Stimulated activated CD4-positive, alpha-beta T cell treated with anti-CD3 and anti-CD28 coated beads, TNF-alpha, amount 100 ng/mL, for 4 hours (primary cell): ENCODE measurements around the gene ADAMTS2.

ENCODE experiments used
- DNase-seq, 3 experiments: peaks; one replicate each; pipeline ENCODE4 v3.0.0-alpha.2; 2020; ENCODE audit warnings: low read depth in 3 of 3

ADAMTS2 gene

DNA sequence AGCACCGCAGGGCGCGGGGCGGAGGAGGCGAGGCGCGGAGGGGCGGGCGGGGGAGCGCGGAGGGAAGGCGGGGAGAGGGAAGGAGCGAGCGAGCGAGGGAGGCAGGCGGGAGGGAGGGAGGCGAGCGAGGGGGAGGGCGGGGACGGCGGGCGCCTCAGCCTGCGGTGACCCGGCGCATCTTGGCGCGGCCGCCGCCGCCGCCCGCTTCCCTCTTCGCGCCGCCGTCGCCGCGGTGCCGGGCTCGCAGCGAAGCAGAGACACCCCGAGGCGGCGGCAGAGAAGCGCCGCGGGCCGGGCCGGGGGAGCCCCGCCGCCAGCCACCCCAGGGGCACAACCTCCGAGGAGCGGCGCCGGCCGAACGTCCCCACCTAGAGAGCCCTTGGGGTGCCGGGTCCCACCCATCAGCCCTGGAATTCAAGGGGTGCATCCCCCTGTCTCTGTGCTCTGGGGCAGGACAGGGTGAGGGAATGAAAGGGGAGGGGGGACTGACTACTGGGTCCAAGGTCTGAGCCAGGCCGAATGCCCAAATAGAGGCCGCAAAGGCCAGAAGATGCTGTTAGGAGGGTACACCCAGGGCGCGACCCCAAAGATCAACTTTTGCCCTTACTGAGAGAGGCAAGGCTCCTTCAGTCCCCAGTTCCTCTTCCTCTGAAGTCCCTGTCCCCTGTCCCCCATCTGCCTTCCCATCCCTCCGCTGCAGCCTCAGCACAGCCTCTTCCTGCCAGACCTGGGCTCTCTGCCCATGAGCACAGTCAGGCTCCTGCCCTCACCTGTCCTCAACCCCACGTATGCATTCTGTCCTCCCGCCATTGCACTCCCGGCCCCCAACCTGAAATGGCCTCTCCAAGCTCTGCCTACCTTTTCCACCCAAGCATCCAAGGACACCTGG is at the start of gene ADAMTS2:
ADAMTS2 (minus strand) TSS at position 29 of the 889 bp plus-strand sequence. CDS start 133 bp downstream, outside the sequence.
- no peak for DNase-seq

DNA sequence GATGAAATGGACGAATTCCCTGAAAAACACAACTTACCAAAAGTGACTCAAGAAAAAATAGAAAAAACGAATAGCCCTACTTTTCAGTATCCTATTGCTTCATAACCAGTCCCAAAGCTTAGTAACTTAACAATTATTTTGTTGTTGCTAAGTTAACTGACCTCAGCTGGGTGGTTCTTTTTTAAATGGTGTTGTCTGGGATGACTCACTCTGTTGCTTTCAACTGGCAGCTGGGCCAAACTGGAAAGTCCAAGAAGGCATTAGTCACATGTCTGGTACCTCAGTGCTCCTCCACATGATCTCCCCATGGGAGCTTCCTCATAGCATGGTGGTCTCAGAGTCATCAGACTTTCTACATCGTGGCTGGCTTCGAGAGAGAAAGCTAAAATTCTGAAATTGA is 47.8 kb upstream of the ADAMTS2 start:
- no peak for DNase-seq

- no peak for DNase-seq
Observed at GRCh38 chr5:179387151-179388110, 42.2 kb upstream of the ADAMTS2 start.

DNA sequence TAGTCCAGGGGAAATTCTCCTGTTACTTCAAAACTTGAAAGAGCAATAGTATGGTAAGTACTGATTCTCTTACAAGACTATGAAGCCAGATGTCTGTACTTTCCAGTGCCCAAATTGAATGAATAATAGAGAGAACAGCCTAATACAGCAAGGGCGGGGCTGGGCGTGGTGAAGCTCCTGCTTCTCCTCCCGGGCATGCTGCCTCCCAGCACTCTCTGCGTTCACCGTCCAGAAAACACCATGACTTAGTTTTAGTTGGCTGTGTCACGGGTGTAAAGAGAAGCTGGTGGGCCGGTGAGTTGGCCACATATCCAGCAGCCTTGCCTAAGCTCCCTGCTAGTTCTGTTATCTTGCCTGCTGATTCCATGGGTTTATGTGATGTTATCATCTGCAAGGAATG is 40.7 kb upstream of the ADAMTS2 start:
- no peak for DNase-seq

- no peak for DNase-seq
Observed at GRCh38 chr5:179382486-179382885, 37.2 kb upstream of the ADAMTS2 start.

DNA sequence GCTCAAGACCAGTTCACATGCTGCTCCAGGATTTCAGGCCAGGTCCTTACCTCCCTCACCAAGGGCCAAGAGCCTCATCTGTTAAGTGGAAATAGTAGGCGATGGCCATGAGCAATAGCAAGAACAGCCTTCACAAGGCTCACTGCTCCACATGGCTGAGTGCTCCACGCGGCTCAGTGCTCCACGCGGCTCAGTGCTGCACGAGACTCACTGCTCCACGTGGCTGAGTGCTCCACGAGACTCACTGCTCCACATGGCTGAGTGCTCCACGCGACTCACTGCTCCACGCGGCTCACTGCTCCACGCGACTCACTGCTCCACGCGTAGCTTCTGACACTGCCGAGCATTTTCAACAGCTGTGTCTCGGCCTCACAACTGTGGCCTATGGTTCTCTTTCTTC is 36.4 kb upstream of the ADAMTS2 start:
- DNase-seq, result no peak

- no peak for DNase-seq
Observed at GRCh38 chr5:179380211-179381035, 35.2 kb upstream of the ADAMTS2 start.

- DNase-seq, result no peak
Observed at GRCh38 chr5:179379321-179379890, 34.1 kb upstream of the ADAMTS2 start.

DNA sequence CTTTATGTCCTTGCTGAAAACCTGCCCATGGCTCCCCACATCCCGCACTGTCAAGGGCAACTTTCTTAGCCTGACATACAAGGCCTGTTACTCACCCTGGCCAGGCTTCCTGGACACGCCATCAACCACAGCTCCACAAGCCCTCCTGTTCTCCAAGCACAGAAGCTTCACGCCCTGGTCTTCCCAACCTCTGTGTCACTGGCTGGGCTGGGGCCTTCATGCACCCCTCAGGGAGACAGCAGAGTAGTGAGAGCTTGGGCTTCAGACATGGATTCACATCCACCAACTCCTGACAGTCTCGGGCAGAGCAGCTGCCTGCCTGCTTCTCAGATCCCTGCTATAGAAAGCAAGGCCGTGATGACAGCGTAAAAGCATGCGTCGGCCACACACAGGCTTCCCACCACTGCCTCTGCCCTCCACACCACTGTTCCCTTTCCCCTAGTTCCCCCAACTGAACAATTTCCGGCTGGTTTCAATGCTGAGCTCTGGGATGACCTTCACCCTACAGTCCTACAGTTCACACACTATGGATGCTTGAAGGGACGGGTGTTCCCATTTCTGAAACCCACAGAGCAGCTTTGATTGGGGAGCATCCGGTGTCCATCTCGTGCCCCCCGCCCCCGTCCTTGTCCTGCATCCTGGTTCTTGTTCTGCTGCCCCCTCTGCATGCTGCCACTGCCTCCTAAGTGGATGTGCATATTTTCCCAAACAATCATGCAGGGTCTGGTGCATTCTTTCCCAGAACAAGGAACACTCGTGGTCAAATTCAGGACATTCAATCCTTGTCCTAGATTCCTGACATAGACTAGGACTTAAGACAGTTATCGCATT is 33.4 kb upstream of the ADAMTS2 start:
- no peak for DNase-seq

DNA sequence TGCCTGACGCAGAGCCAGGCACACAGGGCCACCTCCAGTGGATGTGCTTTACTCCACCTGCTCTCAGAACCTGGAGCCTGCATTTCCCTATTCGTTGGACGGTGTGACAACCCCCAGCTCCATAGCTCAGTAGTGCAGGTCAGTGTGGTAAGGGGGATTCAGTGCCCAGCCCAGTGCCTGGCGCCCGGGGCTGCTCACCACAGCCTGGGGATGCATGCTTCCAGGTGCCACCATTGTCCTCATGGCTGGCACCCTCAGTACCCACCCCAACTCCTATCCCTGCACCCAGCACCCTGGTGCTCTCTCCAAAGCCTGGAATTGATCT is 32.8 kb upstream of the ADAMTS2 start:
- no peak for DNase-seq

- DNase-seq, result no peak
Observed at GRCh38 chr5:179377421-179378115, 32.3 kb upstream of the ADAMTS2 start.

DNA sequence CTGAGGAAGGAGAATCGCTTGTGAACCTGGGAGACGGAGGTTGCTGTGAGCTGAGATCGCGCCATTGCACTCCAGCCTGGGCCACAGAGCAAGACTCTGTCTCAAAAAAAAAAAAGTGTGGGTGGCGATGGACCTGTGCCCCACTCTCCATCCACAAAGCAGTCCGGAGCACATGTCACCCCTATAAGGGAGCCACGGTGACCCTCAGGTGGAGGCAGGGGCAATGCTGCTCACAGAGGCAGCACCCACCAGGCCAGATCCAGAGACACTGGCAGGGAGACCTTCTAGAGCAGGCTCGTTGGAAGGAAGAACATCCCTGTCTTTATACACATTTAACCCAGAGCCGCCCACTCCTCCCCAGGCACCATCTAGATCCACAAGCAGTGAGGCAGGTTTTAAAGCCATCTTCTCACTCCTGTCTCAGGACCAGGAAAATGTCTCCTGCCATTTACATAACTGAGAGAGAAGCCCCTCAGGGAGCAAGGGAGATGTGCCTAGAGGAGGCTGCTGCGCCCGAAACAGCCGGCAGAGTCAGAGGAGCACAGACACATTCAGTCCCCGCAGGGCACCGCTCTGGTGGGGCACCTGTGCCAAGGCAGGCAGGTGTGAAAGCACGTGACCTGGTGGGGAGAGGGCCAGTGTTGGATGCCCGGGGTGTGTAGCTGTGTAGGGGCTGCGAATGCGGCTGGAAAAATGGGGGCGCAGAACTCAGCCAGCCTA is 31.6 kb upstream of the ADAMTS2 start:
- DNase-seq, result no peak

GRCh38 chr5:179375831-179376365 is 30.6 kb upstream of the ADAMTS2 start:
- DNase-seq, result no peak

- no peak for DNase-seq
Observed at GRCh38 chr5:179375236-179375685, 30.0 kb upstream of the ADAMTS2 start.

DNA sequence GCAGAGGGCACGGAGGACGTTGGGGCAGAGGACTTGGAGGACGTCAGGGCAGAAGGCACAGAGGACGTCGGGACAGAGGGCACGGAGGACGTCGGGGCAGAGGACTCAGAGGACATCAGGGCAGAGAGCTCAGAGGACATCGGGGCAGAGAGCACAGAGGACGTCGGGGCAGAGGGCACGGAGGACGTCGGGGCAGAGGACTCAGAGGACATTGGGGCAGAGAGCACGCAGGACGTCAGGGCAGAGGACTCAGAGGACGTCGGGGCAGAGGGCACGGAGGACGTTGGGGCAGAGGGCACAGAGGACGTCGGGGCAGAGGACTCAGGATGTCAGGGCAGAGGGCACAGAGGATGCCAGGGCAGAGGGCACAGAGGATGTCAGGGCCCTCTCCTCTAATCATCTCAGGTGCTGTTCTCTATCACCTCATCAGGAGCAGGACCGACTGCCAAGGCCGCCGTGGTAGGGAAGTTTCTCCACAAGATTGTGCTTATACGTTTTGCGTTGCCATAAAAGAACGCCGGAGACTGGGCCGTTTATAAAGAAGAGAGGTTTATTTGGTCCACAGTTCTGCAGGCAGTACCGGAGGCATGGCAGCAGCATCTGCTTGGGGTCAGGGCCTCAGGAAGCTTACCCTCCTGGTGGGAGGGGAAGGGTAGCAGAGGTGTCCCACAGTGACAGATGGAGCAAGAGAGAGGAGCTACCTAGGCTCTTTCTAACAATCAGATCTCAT is 29.4 kb upstream of the ADAMTS2 start:
- no peak for DNase-seq

GRCh38 chr5:179373961-179374505 is 28.8 kb upstream of the ADAMTS2 start:
- no peak for DNase-seq

GRCh38 chr5:179373101-179373934 is 28.1 kb upstream of the ADAMTS2 start:
- no peak for DNase-seq
